RWPE1 (cell line): ENCODE results near the gene CYYR1.
A peak's percentile ranks its signal among the peaks of the same experiment; 100 is the strongest.

Source experiments
- CTCF ChIA-PET: fragments of 350-600 bp; sonication (Branson Sonifier 250); formaldehyde crosslinking; extraction: SDS; loops from one replicate; lab custom pipeline; 2021; lab: Yijun Ruan, JAX
- POLR2A ChIA-PET: fragments of 400-600 bp; formaldehyde crosslinking; extraction: SDS; loops from one replicate; lab custom pipeline; 2020; ENCODE audit warnings: antibody characterized with exemption; ENCODE audit not compliant: low non-redundant PET; lab: Yijun Ruan, JAX
- DNase-seq: peaks from one replicate; pipeline ENCODE4 v3.0.0; 2012; ENCODE audit warnings: low spot score
- H3K27ac ChIP-seq: fragments of 450-650 bp; 2 replicates; pipeline ENCODE4 v1.5.1; 2017
- CTCF ChIP-seq: fragments of 450-650 bp; conservative IDR thresholded peaks from 2 replicates; pipeline ENCODE4 v1.5.1; 2017; ENCODE audit warnings: low read depth, mild to moderate bottlenecking

Gene CYYR1

GRCh38 chr21:26546446-26547097 lies 26.5 kb downstream of the CYYR1 start:
- no peak for DNase-seq
- POLR2A ChIA-PET: no interaction called here
- no peak for TF ChIP-seq CTCF
- no peak overlapping the region for H3K27ac ChIP-seq
- CTCF ChIA-PET: no interaction called here

GRCh38 chr21:26544201-26544775 lies 28.8 kb downstream of the CYYR1 start:
- POLR2A ChIA-PET: no interaction called here
- TF ChIP-seq CTCF: no peak
- CTCF ChIA-PET: no interaction called here
- peak; percentile 36 for DNase-seq
- H3K27ac ChIP-seq: no peak overlapping the region

GRCh38 chr21:26540651-26541050 lies 32.4 kb downstream of the CYYR1 start:
- H3K27ac ChIP-seq: no peak overlapping the region
- DNase-seq: no peak
- CTCF ChIA-PET: no interaction called here
- TF ChIP-seq CTCF: no peak
- POLR2A ChIA-PET: no interaction called here

GRCh38 chr21:26539566-26539965 lies 33.5 kb downstream of the CYYR1 start:
- H3K27ac ChIP-seq: no peak overlapping the region
- ChIA-PET POLR2A (no interaction called here), CTCF (interaction anchor here (0.6 kb wide), 1 partner anchor 36 kb away, joined by 5 read pairs; no protein-coding TSS in a partner anchor)
- no peak for TF ChIP-seq CTCF
- DNase-seq: no peak

GRCh38 chr21:26534517-26534916 lies 38.6 kb downstream of the CYYR1 start:
- POLR2A ChIA-PET: no interaction called here
- no peak overlapping the region for H3K27ac ChIP-seq
- TF ChIP-seq CTCF: no peak
- CTCF ChIA-PET: no interaction called here
- DNase-seq: no peak

GRCh38 chr21:26532208-26532607 lies 40.9 kb downstream of the CYYR1 start:
- no peak overlapping the region for H3K27ac ChIP-seq
- CTCF ChIA-PET: no interaction called here
- POLR2A ChIA-PET: no interaction called here
- TF ChIP-seq CTCF: no peak
- DNase-seq: no peak
